ENCODE results near the gene HABP4.

Gene HABP4

DNA sequence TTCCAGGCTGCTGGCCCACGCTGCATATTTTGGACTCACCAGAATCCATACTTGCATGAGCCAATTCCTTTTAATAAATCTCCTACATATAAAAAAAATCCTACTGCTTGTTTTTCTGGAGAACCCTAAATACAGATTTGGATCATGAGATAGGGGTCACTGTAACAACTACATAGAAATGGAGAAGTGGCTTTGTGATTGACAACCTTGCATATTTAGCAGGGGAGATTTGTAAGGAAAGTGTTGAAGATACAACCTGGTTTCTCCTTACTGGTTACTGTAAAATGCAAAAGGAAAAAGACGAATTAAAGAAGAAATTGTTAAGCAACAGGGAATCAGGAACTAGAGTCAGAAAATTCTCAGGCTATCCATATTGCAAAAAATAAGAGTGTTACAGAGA lies 74.8 kb downstream of the HABP4 start:
- no peak for DNase-seq

DNA sequence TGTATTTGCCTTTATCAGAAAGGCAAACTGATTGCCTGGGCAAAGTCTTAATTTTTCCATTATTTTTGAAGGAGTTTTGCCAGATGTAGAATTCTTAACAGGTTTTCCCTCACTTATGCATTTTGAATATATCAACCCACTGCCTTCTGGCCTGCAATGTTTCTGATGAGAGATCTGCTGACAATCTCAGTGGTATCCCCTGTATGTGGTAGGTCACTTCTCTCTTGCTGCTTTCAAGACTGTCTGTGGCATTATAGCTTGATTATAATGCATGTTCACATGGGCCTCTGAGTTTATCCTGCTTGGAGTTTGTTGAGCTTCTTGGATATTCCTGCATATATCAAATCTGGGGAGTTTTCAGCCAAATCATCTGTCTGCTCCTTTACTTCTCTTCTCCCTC lies 82.2 kb downstream of the HABP4 start:
- DNase-seq: no peak

DNA sequence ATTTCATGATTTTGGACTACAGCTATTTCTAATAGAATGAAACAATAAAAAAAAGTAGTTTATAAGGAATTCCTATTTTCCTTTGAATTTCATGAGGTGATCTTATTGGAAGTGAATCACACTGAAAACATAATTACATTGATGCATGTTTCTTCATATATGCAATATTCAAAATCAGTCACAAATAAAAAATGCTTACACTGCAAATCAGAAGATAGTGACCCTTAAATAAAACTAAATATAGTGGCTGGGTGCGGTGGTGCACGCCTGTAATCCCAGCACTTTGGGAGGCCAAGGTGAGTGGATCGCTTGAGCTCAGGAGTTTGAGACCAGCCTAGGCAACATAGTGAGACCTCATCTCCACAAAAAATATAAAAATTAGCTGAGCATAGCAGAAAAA lies 90.1 kb downstream of the HABP4 start:
- no peak for DNase-seq
